ENCODE data around the gene TUBB.
A peak's percentile ranks its signal among the peaks of the same experiment; 100 is the strongest.

The TUBB gene

DNA sequence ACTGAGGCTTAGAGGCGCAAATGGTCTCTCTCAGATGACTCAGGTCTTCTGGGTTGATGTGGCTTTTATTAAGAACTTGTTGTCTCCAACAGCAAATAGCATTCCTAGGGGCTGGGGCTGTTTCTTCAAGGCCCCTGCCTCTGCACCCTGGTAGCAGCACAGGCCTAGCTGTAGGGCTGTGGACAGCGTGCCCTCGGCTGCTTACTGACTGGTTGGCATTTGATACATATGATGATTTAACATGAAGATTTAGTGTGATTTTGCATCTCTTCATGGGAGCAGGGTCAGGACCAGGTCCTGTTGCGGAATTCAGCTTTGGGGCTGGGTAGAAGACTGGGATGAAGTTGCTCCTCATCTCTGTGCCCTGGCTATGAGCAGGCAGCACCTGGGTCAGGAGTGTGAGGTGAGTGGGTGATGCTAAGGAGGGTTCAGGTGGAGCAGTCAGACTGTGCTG is 48.5 kb downstream of the TUBB start:
- Histone ChIP-seq H2BK5ac (ENCODE audit: low read depth, low read length, poor library complexity, severe bottlenecking) (peak overlapping the region; percentile 93), H3K23ac (ENCODE audit: low read length in 2 of 2) (no peak overlapping the region), H3K27ac (ENCODE audit: low read length, poor library complexity, severe bottlenecking) (peak overlapping the region; percentile 100), H2BK15ac (ENCODE audit: low read depth, poor library complexity, severe bottlenecking) (peak overlapping the region; percentile 75), H3K18ac (ENCODE audit: low read depth in 1 of 2, low read length in 2 of 2) (peak overlapping the region; percentile 85 to 99), H2AK5ac (ENCODE audit: low read length, severe bottlenecking) (peak overlapping the region; percentile 83), H4K8ac (ENCODE audit: low read length) (peak overlapping the region; percentile 97), H4K91ac (ENCODE audit: low read length) (peak overlapping the region; percentile 100), H3K4me3 (ENCODE audit: insufficient read depth in 1 of 2, low read depth in 1 of 2, low read length in 2 of 2) (no peak overlapping the region), H3K79me1 (replicated peaks; ENCODE audit: low read length, poor library complexity, severe bottlenecking) (peaks cover 4% of the 10 kb centered on the region), H3K4ac (ENCODE audit: low read depth in 1 of 2, low read length in 2 of 2) (peak overlapping the region; percentile 84 to 95), H2BK12ac (ENCODE audit: low read length in 2 of 2) (peak overlapping the region; percentile 73 to 100), H2BK120ac (ENCODE audit: low read depth, low read length) (peak overlapping the region; percentile 86), H3K14ac (ENCODE audit: low read length in 2 of 2) (peak overlapping the region in 1 of 2 experiments; percentile 39), H3K9ac (ENCODE audit: low read length) (peak overlapping the region; percentile 76), H3K36me3 (ENCODE audit: control insufficient read depth in 1 of 2, insufficient read depth in 2 of 2, low read depth in 1 of 2, low read length in 2 of 2) (no peaks in the 10 kb centered on the region), H3K4me1 (ENCODE audit: control insufficient read depth, insufficient read depth, low read depth, low read length) (peaks cover 16% of the 10 kb centered on the region), H3K27me3 (ENCODE audit: control insufficient read depth in 1 of 2, insufficient read depth in 1 of 2, low read length in 2 of 2) (no peaks in the 10 kb centered on the region), H2AFZ (ENCODE audit: low read depth, low read length) (no peak overlapping the region), H3K9me3 (ENCODE audit: control insufficient read depth, low read length) (no peaks in the 10 kb centered on the region), H3K4me2 (ENCODE audit: low read length, poor library complexity, severe bottlenecking) (no peak overlapping the region)
- no peak for DNase-seq
- 88% methylated on average over 4 of the region's 4 CpGs for WGBS

DNA sequence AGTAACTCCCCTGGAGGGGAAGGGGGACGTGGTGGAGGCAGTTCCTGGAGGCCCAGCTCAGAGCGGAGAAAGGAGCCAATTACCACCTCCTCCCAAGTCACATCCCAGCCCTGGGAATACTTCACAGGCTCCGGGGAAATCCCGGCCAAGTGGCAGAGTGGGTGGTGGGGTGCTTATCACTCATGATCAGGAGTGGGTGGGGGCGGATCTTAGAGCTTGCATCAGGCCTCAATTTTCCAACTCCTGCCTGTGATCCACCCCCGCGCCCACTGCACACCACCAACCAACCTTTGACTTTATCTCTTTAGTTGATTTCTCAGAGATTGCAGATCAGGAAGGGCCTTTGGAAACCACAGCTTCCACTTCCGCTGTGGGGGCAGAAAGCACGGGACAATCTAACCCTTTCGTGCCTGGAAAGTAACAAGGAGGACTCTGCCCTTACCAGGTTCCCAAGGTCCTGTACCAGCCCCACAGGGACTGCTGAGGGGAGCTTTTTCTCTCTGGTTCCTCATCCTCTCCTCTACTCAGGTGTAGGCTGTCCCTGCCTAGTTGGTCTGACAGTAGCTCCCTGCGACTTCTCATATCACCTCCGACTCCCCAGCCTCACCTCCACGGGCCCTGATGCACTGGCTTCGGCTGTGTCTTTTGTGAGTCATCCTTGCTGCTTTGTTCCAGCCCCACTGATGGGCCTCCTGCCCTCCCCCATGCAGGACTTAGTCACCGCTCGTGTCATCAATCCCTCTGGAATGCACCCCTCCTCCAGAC is 49.1 kb downstream of the TUBB start:
- Histone ChIP-seq H2BK12ac (ENCODE audit: low read length in 2 of 2) (peak overlapping the region; percentile 91 to 100), H3K4me1 (ENCODE audit: control insufficient read depth, insufficient read depth, low read depth, low read length) (peaks cover 13% of the 10 kb centered on the region), H2AFZ (ENCODE audit: low read depth, low read length) (peak overlapping the region; percentile 18), H3K27ac (ENCODE audit: low read length, poor library complexity, severe bottlenecking) (peak overlapping the region; percentile 100), H3K79me1 (replicated peaks; ENCODE audit: low read length, poor library complexity, severe bottlenecking) (peaks cover 4% of the 10 kb centered on the region), H3K27me3 (ENCODE audit: control insufficient read depth in 1 of 2, insufficient read depth in 1 of 2, low read length in 2 of 2) (no peaks in the 10 kb centered on the region), H3K9me3 (ENCODE audit: control insufficient read depth, low read length) (no peaks in the 10 kb centered on the region), H3K4ac (ENCODE audit: low read depth in 1 of 2, low read length in 2 of 2) (peak overlapping the region; percentile 84 to 95), H3K4me3 (ENCODE audit: insufficient read depth in 1 of 2, low read depth in 1 of 2, low read length in 2 of 2) (peak overlapping the region in 1 of 2 experiments; percentile 36), H3K14ac (ENCODE audit: low read length in 2 of 2) (no peak overlapping the region), H3K36me3 (ENCODE audit: control insufficient read depth in 1 of 2, insufficient read depth in 2 of 2, low read depth in 1 of 2, low read length in 2 of 2) (no peaks in the 10 kb centered on the region), H3K4me2 (ENCODE audit: low read length, poor library complexity, severe bottlenecking) (peak overlapping the region; percentile 6), H2BK15ac (ENCODE audit: low read depth, poor library complexity, severe bottlenecking) (peak overlapping the region; percentile 75), H3K18ac (ENCODE audit: low read depth in 1 of 2, low read length in 2 of 2) (peak overlapping the region; percentile 85 to 99), H4K8ac (ENCODE audit: low read length) (peak overlapping the region; percentile 97), H2BK120ac (ENCODE audit: low read depth, low read length) (peak overlapping the region; percentile 86), H3K23ac (ENCODE audit: low read length in 2 of 2) (no peak overlapping the region), H3K9ac (ENCODE audit: low read length) (peak overlapping the region; percentile 76), H4K91ac (ENCODE audit: low read length) (peak overlapping the region; percentile 100), H2BK5ac (ENCODE audit: low read depth, low read length, poor library complexity, severe bottlenecking) (peak overlapping the region; percentile 93), H2AK5ac (ENCODE audit: low read length, severe bottlenecking) (peak overlapping the region; percentile 97)
- peak; percentile 97 for DNase-seq
- WGBS, result 1% methylated on average over 12 of the region's 16 CpGs

DNA sequence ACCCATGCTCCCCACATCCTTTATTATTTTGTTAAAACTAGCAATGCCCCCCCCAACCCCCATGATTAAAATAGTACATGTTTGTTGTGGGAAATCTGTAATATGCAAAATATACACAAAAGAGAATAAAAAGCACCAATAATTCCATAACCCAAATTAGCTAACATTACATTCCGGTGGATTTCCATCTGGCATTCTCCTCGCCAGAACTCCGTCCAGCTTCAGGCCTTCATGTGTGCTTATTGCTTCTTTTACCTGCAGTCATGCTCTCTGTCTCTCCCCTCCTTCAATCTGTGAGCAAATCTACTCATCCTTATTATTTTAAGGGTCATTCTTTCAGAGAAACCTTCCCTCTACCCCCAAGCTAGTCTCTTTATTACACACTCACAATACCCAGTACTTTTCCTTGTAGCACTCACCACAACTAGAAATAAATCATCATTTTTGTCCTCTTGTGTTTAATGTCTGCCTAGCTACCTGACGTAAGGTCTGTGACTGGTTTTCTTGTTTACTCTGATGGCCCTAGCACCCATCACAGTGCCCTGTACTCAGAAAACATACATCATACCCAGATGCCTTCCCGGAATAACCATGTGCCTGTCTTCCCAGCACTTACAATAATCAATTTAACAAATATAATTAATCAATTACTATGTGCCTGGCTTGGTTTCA is 49.8 kb downstream of the TUBB start:
- Histone ChIP-seq H3K4me1 (ENCODE audit: control insufficient read depth, insufficient read depth, low read depth, low read length) (peaks cover 17% of the 10 kb centered on the region), H2BK120ac (ENCODE audit: low read depth, low read length) (peak overlapping the region; percentile 75), H3K27me3 (ENCODE audit: control insufficient read depth in 1 of 2, insufficient read depth in 1 of 2, low read length in 2 of 2) (no peaks in the 10 kb centered on the region), H3K36me3 (ENCODE audit: control insufficient read depth in 1 of 2, insufficient read depth in 2 of 2, low read depth in 1 of 2, low read length in 2 of 2) (no peaks in the 10 kb centered on the region), H3K9ac (ENCODE audit: low read length) (peak overlapping the region; percentile 77), H2BK5ac (ENCODE audit: low read depth, low read length, poor library complexity, severe bottlenecking) (peak overlapping the region; percentile 93), H2BK12ac (ENCODE audit: low read length in 2 of 2) (peak overlapping the region; percentile 76 to 100), H3K14ac (ENCODE audit: low read length in 2 of 2) (no peak overlapping the region), H3K4ac (ENCODE audit: low read depth in 1 of 2, low read length in 2 of 2) (peak overlapping the region; percentile 89 to 93), H2BK15ac (ENCODE audit: low read depth, poor library complexity, severe bottlenecking) (peak overlapping the region; percentile 74), H3K4me2 (ENCODE audit: low read length, poor library complexity, severe bottlenecking) (no peak overlapping the region), H3K79me1 (replicated peaks; ENCODE audit: low read length, poor library complexity, severe bottlenecking) (peaks cover 4% of the 10 kb centered on the region), H3K23ac (ENCODE audit: low read length in 2 of 2) (no peak overlapping the region), H2AFZ (ENCODE audit: low read depth, low read length) (no peak overlapping the region), H4K91ac (ENCODE audit: low read length) (no peak overlapping the region), H3K4me3 (ENCODE audit: insufficient read depth in 1 of 2, low read depth in 1 of 2, low read length in 2 of 2) (no peak overlapping the region), H3K9me3 (ENCODE audit: control insufficient read depth, low read length) (no peaks in the 10 kb centered on the region), H2AK5ac (ENCODE audit: low read length, severe bottlenecking) (peak overlapping the region; percentile 100), H3K27ac (ENCODE audit: low read length, poor library complexity, severe bottlenecking) (peak overlapping the region; percentile 100), H4K8ac (ENCODE audit: low read length) (peak overlapping the region; percentile 67), H3K18ac (ENCODE audit: low read depth in 1 of 2, low read length in 2 of 2) (peak overlapping the region; percentile 88 to 93)
- 25% methylated on average over 5 of the region's 5 CpGs for WGBS
- DNase-seq, result peak; percentile 90

DNA sequence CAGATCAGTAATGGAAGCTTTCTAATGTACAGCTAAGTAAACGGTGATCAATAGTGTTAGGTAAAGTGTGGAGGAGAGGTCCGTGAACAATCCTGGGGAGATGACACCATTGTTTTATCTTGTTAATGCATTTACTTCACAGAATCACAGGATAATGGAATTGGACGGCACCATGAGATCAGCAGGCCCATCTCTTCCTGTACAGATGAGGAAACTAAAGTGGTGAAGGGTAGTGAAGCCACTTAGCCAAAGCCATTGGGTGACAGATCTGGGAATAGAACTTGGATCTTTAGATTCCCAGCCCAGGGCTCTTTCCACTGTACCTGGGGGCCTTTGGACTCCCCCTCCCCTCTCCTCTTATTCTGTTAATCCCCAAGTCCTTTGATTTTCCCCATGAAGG is 50.4 kb downstream of the TUBB start:
- H3K4me2 ChIP-seq (ENCODE audit: low read length, poor library complexity, severe bottlenecking), result no peak overlapping the region
- no peak overlapping the region for H3K14ac ChIP-seq (ENCODE audit: low read length in 2 of 2)
- no peaks in the 10 kb centered on the region for H3K36me3 ChIP-seq (ENCODE audit: control insufficient read depth in 1 of 2, insufficient read depth in 2 of 2, low read depth in 1 of 2, low read length in 2 of 2)
- no peaks in the 10 kb centered on the region for H3K27me3 ChIP-seq (ENCODE audit: control insufficient read depth in 1 of 2, insufficient read depth in 1 of 2, low read length in 2 of 2)
- H3K4ac ChIP-seq (ENCODE audit: low read depth in 1 of 2, low read length in 2 of 2), result peak overlapping the region in 1 of 2 experiments; percentile 93
- peak overlapping the region; percentile 100 for H2AK5ac ChIP-seq (ENCODE audit: low read length, severe bottlenecking)
- peaks cover 4% of the 10 kb centered on the region for H3K79me1 ChIP-seq (replicated peaks; ENCODE audit: low read length, poor library complexity, severe bottlenecking)
- H3K18ac ChIP-seq (ENCODE audit: low read depth in 1 of 2, low read length in 2 of 2), result peak overlapping the region; percentile 93 to 96
- H2BK12ac ChIP-seq (ENCODE audit: low read length in 2 of 2), result peak overlapping the region; percentile 99 to 100
- peaks cover 19% of the 10 kb centered on the region for H3K4me1 ChIP-seq (ENCODE audit: control insufficient read depth, insufficient read depth, low read depth, low read length)
- DNase-seq, result no peak
- H3K4me3 ChIP-seq (ENCODE audit: insufficient read depth in 1 of 2, low read depth in 1 of 2, low read length in 2 of 2), result no peak overlapping the region
- peak overlapping the region; percentile 77 for H3K9ac ChIP-seq (ENCODE audit: low read length)
- H2BK15ac ChIP-seq (ENCODE audit: low read depth, poor library complexity, severe bottlenecking), result peak overlapping the region; percentile 8
- WGBS, result 100% methylated on average over 1 of the region's 3 CpGs
- peak overlapping the region; percentile 56 for H4K8ac ChIP-seq (ENCODE audit: low read length)
- no peak overlapping the region for H2AFZ ChIP-seq (ENCODE audit: low read depth, low read length)
- H4K91ac ChIP-seq (ENCODE audit: low read length), result peak overlapping the region; percentile 86
- peak overlapping the region; percentile 93 for H2BK5ac ChIP-seq (ENCODE audit: low read depth, low read length, poor library complexity, severe bottlenecking)
- H3K23ac ChIP-seq (ENCODE audit: low read length in 2 of 2), result no peak overlapping the region
- peak overlapping the region; percentile 75 for H2BK120ac ChIP-seq (ENCODE audit: low read depth, low read length)
- peak overlapping the region; percentile 100 for H3K27ac ChIP-seq (ENCODE audit: low read length, poor library complexity, severe bottlenecking)
- no peaks in the 10 kb centered on the region for H3K9me3 ChIP-seq (ENCODE audit: control insufficient read depth, low read length)

Data from mesenchymal stem cell (in vitro differentiated cells and primary cell).